ENCODE results near the gene KIF1B.

DNA sequence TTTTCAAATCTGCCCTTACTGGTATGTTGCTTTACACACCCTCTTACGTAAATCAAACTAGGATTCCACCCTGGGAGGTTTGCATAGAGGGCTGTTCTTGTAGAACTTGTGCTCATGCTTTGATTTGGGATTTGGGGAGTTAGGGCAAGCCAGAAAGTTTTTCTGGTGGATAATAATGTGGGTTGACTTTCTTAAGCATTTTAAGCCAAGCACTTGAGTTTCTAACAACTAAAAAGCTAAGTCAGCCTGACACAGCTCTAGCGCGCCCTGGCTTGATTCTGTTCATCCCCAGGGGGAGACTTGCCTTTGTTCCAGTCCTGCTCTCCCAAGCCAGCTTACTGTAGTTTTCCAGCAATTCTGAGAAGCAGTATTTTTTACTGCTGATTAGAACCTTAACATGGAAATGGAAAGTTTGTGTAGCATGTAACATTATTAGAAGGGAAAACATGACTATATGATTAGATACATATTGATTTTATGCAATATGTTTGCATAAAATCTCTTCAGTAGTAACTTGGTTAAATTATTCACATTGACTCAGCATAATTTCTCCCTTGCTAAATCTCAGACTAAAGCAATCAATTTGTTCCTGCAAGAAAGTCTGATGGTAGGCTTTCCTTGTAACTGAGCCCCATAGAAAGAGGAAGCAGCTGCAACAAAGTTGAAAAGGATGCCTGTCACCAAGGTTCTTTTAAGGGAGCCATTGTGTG lies 177.5 kb downstream of the KIF1B start:
- no peak for TF ChIP-seq POLR2AphosphoS5 (IDR thresholded peaks at IDR 0.05; ENCODE audit: low read depth)
- no peak for TF ChIP-seq CTCF (conservative IDR thresholded peaks at IDR 0.05; ENCODE audit: low read depth in 2 of 2)
- TF ChIP-seq, protein P1, sequence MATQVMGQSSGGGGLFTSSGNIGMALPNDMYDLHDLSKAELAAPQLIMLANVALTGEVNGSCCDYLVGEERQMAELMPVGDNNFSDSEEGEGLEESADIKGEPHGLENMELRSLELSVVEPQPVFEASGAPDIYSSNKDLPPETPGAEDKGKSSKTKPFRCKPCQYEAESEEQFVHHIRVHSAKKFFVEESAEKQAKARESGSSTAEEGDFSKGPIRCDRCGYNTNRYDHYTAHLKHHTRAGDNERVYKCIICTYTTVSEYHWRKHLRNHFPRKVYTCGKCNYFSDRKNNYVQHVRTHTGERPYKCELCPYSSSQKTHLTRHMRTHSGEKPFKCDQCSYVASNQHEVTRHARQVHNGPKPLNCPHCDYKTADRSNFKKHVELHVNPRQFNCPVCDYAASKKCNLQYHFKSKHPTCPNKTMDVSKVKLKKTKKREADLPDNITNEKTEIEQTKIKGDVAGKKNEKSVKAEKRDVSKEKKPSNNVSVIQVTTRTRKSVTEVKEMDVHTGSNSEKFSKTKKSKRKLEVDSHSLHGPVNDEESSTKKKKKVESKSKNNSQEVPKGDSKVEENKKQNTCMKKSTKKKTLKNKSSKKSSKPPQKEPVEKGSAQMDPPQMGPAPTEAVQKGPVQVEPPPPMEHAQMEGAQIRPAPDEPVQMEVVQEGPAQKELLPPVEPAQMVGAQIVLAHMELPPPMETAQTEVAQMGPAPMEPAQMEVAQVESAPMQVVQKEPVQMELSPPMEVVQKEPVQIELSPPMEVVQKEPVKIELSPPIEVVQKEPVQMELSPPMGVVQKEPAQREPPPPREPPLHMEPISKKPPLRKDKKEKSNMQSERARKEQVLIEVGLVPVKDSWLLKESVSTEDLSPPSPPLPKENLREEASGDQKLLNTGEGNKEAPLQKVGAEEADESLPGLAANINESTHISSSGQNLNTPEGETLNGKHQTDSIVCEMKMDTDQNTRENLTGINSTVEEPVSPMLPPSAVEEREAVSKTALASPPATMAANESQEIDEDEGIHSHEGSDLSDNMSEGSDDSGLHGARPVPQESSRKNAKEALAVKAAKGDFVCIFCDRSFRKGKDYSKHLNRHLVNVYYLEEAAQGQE (IDR thresholded peaks at IDR 0.05; ENCODE audit: unreplicated experiment), result no peak
- TF ChIP-seq, protein P2, sequence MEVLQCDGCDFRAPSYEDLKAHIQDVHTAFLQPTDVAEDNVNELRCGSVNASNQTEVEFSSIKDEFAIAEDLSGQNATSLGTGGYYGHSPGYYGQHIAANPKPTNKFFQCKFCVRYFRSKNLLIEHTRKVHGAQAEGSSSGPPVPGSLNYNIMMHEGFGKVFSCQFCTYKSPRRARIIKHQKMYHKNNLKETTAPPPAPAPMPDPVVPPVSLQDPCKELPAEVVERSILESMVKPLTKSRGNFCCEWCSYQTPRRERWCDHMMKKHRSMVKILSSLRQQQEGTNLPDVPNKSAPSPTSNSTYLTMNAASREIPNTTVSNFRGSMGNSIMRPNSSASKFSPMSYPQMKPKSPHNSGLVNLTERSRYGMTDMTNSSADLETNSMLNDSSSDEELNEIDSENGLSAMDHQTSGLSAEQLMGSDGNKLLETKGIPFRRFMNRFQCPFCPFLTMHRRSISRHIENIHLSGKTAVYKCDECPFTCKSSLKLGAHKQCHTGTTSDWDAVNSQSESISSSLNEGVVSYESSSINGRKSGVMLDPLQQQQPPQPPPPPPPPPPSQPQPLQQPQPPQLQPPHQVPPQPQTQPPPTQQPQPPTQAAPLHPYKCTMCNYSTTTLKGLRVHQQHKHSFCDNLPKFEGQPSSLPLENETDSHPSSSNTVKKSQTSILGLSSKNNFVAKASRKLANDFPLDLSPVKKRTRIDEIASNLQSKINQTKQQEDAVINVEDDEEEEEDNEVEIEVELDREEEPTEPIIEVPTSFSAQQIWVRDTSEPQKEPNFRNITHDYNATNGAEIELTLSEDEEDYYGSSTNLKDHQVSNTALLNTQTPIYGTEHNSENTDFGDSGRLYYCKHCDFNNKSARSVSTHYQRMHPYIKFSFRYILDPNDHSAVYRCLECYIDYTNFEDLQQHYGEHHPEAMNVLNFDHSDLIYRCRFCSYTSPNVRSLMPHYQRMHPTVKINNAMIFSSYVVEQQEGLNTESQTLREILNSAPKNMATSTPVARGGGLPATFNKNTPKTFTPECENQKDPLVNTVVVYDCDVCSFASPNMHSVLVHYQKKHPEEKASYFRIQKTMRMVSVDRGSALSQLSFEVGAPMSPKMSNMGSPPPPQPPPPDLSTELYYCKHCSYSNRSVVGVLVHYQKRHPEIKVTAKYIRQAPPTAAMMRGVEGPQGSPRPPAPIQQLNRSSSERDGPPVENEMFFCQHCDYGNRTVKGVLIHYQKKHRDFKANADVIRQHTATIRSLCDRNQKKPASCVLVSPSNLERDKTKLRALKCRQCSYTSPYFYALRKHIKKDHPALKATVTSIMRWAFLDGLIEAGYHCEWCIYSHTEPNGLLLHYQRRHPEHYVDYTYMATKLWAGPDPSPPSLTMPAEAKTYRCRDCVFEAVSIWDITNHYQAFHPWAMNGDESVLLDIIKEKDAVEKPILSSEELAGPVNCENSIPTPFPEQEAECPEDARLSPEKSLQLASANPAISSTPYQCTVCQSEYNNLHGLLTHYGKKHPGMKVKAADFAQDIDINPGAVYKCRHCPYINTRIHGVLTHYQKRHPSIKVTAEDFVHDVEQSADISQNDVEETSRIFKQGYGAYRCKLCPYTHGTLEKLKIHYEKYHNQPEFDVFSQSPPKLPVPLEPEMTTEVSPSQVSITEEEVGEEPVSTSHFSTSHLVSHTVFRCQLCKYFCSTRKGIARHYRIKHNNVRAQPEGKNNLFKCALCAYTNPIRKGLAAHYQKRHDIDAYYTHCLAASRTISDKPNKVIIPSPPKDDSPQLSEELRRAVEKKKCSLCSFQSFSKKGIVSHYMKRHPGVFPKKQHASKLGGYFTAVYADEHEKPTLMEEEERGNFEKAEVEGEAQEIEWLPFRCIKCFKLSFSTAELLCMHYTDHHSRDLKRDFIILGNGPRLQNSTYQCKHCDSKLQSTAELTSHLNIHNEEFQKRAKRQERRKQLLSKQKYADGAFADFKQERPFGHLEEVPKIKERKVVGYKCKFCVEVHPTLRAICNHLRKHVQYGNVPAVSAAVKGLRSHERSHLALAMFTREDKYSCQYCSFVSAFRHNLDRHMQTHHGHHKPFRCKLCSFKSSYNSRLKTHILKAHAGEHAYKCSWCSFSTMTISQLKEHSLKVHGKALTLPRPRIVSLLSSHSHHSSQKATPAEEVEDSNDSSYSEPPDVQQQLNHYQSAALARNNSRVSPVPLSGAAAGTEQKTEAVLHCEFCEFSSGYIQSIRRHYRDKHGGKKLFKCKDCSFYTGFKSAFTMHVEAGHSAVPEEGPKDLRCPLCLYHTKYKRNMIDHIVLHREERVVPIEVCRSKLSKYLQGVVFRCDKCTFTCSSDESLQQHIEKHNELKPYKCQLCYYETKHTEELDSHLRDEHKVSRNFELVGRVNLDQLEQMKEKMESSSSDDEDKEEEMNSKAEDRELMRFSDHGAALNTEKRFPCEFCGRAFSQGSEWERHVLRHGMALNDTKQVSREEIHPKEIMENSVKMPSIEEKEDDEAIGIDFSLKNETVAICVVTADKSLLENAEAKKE (CRISPR knock-in tag; IDR thresholded peaks at IDR 0.05), result no peak
- no peak for TF ChIP-seq EZH2 (IDR thresholded peaks at IDR 0.05; ENCODE audit: low read depth, unreplicated experiment)
- TF ChIP-seq EZH2phosphoT487 (IDR thresholded peaks at IDR 0.05; ENCODE audit: unreplicated experiment), result no peak
